Measurements from ENCODE around the gene TRAF3IP3.
"Not testable (repeated sequence)": the region's sequence is repeated elsewhere in the genome, so short reads cannot be mapped to it uniquely, and the experiment has no call there.

DNA sequence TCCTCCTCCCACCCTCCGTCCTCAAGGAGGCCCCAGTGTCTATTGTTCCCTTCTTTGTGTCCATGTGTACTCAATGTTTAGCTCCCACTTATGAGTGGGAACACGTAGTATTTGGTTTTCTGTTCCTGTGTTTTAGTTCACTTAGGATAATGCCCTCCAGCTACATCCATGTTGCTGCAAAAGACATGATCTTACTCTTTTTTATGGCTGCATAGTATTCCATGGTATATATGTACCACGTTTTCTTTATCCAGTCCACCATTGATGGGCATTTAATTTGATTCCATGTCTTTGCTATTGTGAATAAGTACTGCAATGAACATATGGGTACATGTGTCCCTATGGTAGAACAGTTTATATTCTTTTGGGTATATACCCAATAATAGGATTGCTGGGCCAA lies 37.9 kb downstream of the TRAF3IP3 start:
- TF ChIP-seq POLR2A (IDR thresholded peaks at IDR 0.05) = not testable (repeated sequence)
- TF ChIP-seq, protein P1, sequence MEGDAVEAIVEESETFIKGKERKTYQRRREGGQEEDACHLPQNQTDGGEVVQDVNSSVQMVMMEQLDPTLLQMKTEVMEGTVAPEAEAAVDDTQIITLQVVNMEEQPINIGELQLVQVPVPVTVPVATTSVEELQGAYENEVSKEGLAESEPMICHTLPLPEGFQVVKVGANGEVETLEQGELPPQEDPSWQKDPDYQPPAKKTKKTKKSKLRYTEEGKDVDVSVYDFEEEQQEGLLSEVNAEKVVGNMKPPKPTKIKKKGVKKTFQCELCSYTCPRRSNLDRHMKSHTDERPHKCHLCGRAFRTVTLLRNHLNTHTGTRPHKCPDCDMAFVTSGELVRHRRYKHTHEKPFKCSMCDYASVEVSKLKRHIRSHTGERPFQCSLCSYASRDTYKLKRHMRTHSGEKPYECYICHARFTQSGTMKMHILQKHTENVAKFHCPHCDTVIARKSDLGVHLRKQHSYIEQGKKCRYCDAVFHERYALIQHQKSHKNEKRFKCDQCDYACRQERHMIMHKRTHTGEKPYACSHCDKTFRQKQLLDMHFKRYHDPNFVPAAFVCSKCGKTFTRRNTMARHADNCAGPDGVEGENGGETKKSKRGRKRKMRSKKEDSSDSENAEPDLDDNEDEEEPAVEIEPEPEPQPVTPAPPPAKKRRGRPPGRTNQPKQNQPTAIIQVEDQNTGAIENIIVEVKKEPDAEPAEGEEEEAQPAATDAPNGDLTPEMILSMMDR (IDR thresholded peaks at IDR 0.05) = not testable (repeated sequence)

All from vagina (tissue), 2 donors.